Renal pelvis (tissue), 4 donors: ENCODE data around the gene GLDC. TPM values are rescaled to one million over a fixed set of nuclear protein-coding genes. Genes with fewer than 3 reads are reported as not detected.
"Not testable (repeated sequence)": the region's sequence is repeated elsewhere in the genome, so short reads cannot be mapped to it uniquely, and the experiment has no call there.

Experiments used
- DNase-seq: peaks from one replicate; pipeline ENCODE4 v3.0.0-alpha.2; 2013
- polyA plus RNA-seq, 3 donors: library from polyadenylated mRNA; unstranded; fragments of 120-200 nt; gene quantifications; one replicate each; pipeline ENCODE4 v1.2.1, GENCODE V29; 2013; ENCODE audit not compliant: insufficient read length in 3 of 3

Gene GLDC
- polyA plus RNA-seq, 3 donors = 19.8 to 21.6 (median 21.0) TPM

- DNase-seq = no peak
Measured at GRCh38 chr9:6628704-6629103, 16.8 kb downstream of the GLDC start.

- no peak for DNase-seq
Measured at GRCh38 chr9:6625363-6625762, 20.2 kb downstream of the GLDC start.

DNA sequence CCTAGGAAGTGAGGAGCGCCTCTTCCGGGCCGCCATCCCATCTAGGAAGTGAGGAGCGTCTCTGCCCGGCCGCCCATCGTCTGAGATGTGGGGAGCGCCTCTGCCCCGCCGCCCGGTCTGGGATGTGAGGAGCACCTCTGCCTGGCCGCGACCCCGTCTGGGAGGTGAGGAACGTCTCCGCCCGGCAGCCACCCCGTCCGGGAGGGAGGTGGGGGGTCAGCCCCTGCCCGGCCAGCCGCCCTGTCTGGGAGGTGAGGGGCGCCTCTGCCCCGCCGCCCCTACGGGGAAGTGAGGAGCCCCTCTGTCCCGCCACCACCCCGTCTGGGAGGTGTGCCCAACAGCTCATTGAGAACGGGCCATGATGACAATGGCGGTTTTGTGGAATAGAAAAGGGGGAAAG lies 22.7 kb downstream of the GLDC start:
- not testable (repeated sequence) for DNase-seq

- DNase-seq = no peak
Measured at GRCh38 chr9:6620796-6621195, 24.7 kb downstream of the GLDC start.

DNA sequence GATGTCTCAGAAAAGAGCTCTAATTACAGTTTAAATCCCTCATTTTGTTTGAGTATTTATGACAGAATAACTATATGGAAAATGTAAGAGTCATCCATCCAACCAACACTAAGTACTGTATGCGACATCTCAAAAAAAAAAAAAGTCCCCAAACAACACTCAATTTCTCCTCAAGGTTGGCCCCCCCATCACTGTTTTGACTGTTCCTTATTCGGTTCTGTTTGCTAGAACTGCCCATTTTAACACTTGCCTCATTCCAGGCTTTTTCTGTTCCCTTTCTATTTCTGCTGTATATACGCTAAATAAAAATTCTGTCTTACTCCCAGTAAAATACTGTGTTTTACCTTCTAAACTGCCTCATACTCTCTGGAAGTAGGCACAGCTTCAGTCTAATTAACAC lies 25.2 kb downstream of the GLDC start:
- DNase-seq = no peak

DNA sequence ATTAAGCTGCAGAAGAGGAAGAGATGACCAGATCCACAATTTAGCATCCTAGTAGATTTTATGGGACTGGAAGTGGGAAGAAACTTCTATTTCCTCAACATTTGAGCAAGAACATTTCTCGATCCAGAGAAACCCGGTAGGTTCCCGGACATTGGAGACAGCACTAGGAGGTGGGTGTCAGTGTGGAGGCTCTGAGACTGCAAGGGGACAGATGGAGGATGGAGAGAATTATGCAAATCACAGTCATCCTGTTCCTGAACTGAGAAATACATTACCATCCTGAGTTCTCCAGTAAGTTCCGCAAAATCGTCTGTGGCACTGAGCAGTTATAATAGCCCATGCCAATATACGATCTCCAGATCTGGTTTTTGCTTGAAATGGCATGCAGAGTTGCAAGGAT lies 25.6 kb downstream of the GLDC start:
- DNase-seq = no peak

- DNase-seq = no peak
Measured at GRCh38 chr9:6616951-6617602, 28.5 kb downstream of the GLDC start.

- no peak for DNase-seq
Measured at GRCh38 chr9:6614489-6614888, 31.0 kb downstream of the GLDC start.

GRCh38 chr9:6611865-6612264 lies 33.7 kb downstream of the GLDC start:
- no peak for DNase-seq

GRCh38 chr9:6610073-6610472 lies 35.5 kb downstream of the GLDC start:
- no peak for DNase-seq

GRCh38 chr9:6609497-6610016 lies 36.0 kb downstream of the GLDC start:
- DNase-seq = no peak

DNA sequence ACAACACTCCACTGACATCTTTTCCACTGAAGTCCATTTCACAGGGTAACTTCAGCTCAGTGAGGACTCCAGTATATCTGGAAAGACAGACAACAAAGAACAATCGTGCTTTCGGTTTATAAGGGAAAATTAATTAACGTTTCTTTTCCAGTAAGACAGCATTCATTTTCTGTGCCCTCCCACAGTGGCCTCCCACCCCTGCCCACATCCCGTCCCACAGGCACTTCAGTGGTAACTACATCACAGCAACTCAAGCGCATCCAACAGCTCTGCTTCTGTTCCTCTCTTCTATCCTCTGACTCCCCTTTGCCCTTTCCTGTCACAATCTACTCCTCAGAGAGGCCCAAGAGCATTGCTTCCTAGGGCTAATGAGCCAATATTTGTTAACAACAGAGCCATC lies 40.3 kb downstream of the GLDC start:
- DNase-seq = no peak

DNA sequence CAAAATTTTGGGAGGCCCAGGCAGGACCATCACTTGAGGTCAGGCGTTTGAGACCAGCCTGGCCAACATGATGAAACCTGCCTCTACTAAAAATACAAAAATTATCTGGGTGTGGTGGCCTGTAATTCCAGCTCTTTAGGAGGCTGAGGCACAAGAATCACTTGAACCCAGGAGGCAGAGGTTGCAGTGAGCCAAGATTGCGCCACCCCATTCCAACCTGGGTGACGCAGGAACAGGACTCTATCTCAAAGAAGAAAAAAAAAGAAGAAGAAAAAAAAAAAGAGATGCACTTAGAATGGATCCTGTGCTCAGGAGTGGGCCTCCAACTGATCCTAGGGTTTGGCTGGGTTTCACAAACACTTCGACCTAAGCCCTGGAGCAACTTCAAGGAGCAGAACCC lies 45.1 kb downstream of the GLDC start:
- no peak for DNase-seq

DNA sequence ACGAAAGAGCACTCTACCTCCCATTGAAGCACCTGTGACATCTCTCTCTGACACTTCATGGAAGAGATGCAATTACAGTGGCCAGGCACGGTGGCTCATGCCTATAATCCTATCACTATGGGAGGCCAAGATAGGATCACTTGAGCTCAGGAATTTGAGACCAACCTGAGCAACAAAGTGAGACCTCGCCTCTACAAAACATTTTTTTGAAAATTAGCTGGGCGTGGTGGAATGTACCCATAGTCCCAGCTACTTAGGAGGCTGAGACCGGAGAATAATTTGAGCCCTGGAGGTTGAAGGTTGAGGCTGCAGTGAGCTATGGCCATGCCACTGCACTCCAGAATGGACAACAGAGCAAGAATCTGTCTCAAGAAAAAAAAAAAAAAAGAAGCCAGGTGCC lies 45.5 kb downstream of the GLDC start:
- no peak for DNase-seq

- no peak for DNase-seq
Measured at GRCh38 chr9:6598249-6598725, 47.2 kb downstream of the GLDC start.

DNA sequence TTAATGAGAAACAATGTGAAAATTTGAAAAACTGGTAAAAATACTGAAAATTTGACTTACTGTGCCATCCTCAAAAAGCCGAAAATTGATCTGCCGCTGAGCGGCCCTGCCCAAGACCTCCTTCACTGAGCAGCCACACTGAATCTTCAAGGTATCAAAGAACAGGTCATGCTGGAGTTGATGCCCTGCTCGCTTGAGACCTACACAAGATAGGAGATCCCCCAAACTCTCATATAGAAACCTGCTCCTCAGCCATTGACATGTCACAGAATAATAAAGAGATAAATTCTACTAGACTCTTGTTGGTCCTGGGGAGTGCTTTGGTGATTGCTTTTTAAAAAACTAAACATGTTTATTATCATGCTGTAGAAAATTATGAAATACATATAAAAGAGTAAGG lies 52.7 kb downstream of the GLDC start:
- DNase-seq = no peak

GRCh38 chr9:6592231-6592630 lies 53.3 kb downstream of the GLDC start:
- no peak for DNase-seq

DNA sequence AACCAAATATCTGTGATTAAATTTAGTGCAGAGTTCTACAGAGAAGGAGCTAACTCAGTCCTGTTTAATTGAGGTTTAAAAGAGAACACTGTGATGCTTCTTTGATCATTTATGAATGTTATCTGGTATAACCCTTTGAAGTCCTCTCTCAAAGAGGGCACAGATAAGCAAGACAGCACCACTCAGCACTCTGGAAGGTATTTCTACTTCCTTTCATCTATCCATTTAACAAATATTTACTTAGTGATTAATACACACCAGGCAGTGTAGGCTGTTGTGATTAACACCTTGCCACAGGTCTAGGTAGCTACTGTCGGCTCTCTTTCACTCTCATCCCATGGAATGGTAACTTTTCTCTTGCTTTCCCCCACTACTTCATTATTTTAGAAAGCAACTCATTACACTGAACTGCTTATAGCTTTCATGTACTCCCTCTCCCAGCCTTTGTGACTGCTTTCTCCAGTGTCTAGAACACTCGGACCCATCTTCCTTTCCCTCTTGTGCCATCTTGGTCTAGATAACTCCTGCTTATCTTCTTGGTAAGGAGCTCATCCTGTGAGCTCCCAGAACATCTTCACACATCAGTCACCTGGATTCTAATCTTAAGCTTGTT lies 54.7 kb downstream of the GLDC start:
- DNase-seq = no peak

DNA sequence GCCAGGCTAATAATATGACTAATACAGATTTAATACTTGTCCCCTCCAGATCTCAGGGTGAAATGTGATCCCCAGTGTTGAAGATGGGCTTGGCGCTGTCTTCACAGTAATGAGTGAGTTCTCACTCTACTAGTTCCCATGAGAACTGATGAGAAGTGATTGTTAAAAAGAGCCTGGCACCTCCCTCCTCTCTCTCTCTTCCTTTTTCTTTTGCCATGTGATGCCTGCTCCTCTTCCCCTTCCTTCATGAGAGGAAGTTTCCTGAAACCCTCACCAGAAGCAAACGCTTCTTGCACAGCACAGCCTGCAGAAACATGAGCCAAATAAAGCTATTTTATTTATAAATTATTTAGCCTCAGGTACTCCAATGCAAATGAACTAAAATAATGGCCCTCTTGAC lies 55.2 kb downstream of the GLDC start:
- no peak for DNase-seq

DNA sequence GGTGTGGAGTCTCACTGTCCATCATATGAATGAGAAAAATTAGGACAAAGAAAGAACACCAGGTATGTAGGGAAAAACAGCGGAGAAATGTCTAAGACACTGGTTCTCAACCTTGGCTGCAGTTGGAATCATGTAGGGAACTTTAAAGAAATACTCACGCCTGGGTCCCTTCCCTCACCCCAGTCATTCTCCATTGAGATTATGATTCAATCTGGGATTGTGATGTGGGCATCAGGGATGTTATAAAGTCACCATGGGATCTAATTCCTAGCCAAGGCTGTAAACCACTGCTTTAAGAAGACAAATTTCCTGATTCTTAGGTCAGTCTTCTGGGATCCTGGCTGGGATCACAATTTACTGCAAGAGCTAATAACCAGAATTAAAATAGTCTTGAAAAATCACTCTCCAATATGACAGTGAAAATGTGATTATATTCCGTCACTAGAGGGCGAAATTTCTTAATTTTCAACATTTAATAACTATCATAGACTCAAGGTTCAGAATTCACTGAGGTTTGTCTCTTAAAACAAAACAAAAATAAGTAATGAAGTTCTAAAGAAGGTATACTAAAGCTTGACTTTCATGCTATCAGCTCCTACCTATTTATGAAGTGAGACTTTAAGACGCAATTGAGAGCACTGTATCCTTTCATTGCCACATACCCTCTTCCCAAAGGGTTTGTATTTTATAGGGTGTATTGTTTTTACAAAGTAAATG lies 60.5 kb downstream of the GLDC start:
- DNase-seq = peak; percentile 14

DNA sequence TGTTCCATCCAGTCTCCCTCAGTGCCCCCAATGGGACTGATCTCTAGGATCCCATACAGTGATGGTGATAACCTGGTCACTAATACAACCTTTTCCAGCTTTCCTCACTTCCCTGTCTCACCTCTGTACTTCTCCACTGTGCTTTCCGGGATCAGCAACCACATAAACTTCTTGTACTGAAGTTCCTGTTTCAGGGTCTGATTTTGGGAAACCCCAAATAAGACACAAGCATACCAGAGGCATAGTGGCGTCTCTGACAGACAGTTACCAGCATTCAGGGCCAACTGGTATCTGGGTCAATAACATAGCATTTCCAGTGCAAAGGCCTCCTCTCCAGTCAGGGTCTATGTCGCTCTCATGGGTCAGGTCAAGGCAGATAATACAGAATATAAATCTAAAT lies 64.3 kb downstream of the GLDC start:
- DNase-seq = no peak

- no peak for DNase-seq
Measured at GRCh38 chr9:6579613-6580012, 65.9 kb downstream of the GLDC start.

DNA sequence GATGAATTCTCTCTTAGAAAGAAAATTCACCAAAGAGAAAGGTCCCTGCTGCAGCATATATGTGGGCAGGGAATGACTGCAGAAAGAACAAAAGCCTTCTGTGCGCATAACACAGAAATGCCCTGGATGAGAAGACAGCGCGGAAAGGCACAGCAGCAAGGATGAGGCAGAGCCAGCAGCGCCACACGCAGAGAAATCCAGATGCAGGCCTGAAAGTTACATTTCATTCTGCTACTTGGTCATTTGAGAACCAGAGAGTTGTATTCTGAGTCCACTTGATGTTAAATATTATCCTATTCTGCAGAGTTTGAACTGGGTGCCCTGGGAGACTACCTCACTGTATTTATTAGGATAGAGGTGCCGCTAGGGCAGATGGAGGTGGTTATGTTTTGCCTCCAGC lies 68.5 kb downstream of the GLDC start:
- DNase-seq = no peak
